HCT116 (cell line): Measurements from ENCODE around the gene LCLAT1. TPM values are rescaled to one million over a fixed set of nuclear protein-coding genes. Genes with fewer than 3 reads are reported as not detected.
"Not testable (repeated sequence)": the region's sequence is repeated elsewhere in the genome, so short reads cannot be mapped to it uniquely, and the experiment has no call there.

Experiments
- ATAC-seq: fragments of 200-7000 bp; cut with Tn5 transposase; 2 replicates; pipeline ENCODE4 v1.9.1; 2020; ENCODE audit warnings: mild to moderate bottlenecking, moderate library complexity
- BruUV-seq: library from RNA; stranded (reverse); fragments of 400-500 nt; replicated peaks from 2 replicates; lab custom pipeline; 2021; lab: Mats Ljungman, UMichigan
- CTCF ChIA-PET: fragments of 300-600 bp; sonication (Branson Sonifier 250); formaldehyde crosslinking; loops from one replicate; lab custom pipeline; 2021; ENCODE audit warnings: antibody characterized with exemption; lab: Charles Lee
- POLR2A ChIA-PET: fragments of 300-600, 350-600 bp; sonication (Branson Sonifier 250); formaldehyde crosslinking; loops from one replicate; lab custom pipeline; 2021; ENCODE audit warnings: antibody characterized with exemption; lab: Charles Lee
- RAD21 ChIA-PET, 2 experiments: fragments of 300-600 bp; sonication (Branson Sonifier 250); formaldehyde crosslinking; loops; one replicate each; lab custom pipeline; 2023; ENCODE audit warnings: low total read pairs in 2 of 2; ENCODE audit not compliant: uncharacterized antibody in 2 of 2, unreplicated experiment in 2 of 2, low non-redundant PET in 1 of 2; lab: Charles Lee
- DNase-seq: peaks from one replicate; pipeline ENCODE4 v3.0.0-alpha.2; 2010; ENCODE audit warnings: low read depth, low spot score
- H2AFZ ChIP-seq: fragments of 200-600 bp; shearing (Covaris generic), sonication (generic); 2 replicates; pipeline ENCODE4 v1.6.1; 2017; ENCODE audit warnings: low read depth, mixed run types, mixed read lengths, antibody characterized with exemption, low read length; ENCODE audit not compliant: poor library complexity, severe bottlenecking
- H3K27ac ChIP-seq: 2 replicates; pipeline ENCODE4 v1.5.1; 2012; ENCODE audit warnings: low read depth, low read length
- H3K27me3 ChIP-seq: fragments of 200-600 bp; sonication (generic); 2 replicates; pipeline ENCODE4 v1.6.1; 2016; ENCODE audit warnings: mixed run types, low read length, mixed read lengths; ENCODE audit not compliant: insufficient read depth
- H3K36me3 ChIP-seq, 2 experiments: fragments of 200-500 bp in 1 of 2; fragments of 200-600 bp in 1 of 2; sonication (Bioruptor generic) in 1 of 2; sonication (generic) in 1 of 2; 2 replicates each; pipeline versions ENCODE4 v1.5.1 to v1.6.1; 2014 to 2016; ENCODE audit warnings: low read length in 2 of 2, inconsistent platforms in 1 of 2, mixed read lengths in 1 of 2, mixed run types in 1 of 2; ENCODE audit not compliant: insufficient read depth in 2 of 2, control insufficient read depth in 1 of 2
- H3K4me1 ChIP-seq, 2 experiments: fragments of 200-600 bp in 1 of 2; sonication (generic) in 1 of 2; 2 replicates each; pipeline versions ENCODE4 v1.5.1 to v1.6.1; 2012 to 2017; ENCODE audit warnings: low read length in 2 of 2, inconsistent platforms in 1 of 2, mild to moderate bottlenecking in 1 of 2, mixed read lengths in 1 of 2, mixed run types in 1 of 2, moderate library complexity in 1 of 2; ENCODE audit not compliant: insufficient read depth in 2 of 2, control insufficient read depth in 1 of 2
- H3K4me2 ChIP-seq: fragments of 200-600 bp; sonication (generic); 2 replicates; pipeline ENCODE4 v1.6.1; 2017; ENCODE audit warnings: mixed run types, low read length, mixed read lengths
- H3K4me3 ChIP-seq, 2 experiments: fragments of 200-600 bp in 1 of 2; sonication (generic) in 1 of 2; replicated peaks in 1 of 2; 2 replicates each; pipeline ENCODE4 v1.5.1; 2011 to 2016; ENCODE audit warnings: low read length in 2 of 2, control low read depth in 1 of 2, low read depth in 1 of 2, mild to moderate bottlenecking in 1 of 2, mixed read lengths in 1 of 2, mixed run types in 1 of 2
- H3K79me2 ChIP-seq: fragments of 200-600 bp; sonication (generic); 2 replicates; pipeline ENCODE4 v1.6.1; 2017; ENCODE audit warnings: mild to moderate bottlenecking, mixed run types, low read length, moderate library complexity, mixed read lengths; ENCODE audit not compliant: insufficient read depth
- H3K9ac ChIP-seq: fragments of 200-600 bp; sonication (generic); 2 replicates; pipeline ENCODE4 v1.6.1; 2016; ENCODE audit warnings: low read length, mixed read lengths
- H3K9me2 ChIP-seq: fragments of 200-600 bp; sonication (generic), shearing (Covaris generic); 2 replicates; pipeline ENCODE4 v1.6.1; 2017; ENCODE audit warnings: mixed run types, mild to moderate bottlenecking, moderate library complexity; ENCODE audit not compliant: insufficient read depth
- H3K9me3 ChIP-seq, 2 experiments: fragments of 200-500 bp in 1 of 2; fragments of 200-600 bp in 1 of 2; sonication (Bioruptor generic) in 1 of 2; sonication (generic) in 1 of 2; 2 replicates each; pipeline ENCODE4 v1.6.1; 2014 to 2017; ENCODE audit warnings: low read length in 2 of 2, mixed read lengths in 2 of 2, inconsistent platforms in 1 of 2, low read depth in 1 of 2, mild to moderate bottlenecking in 1 of 2, mixed run types in 1 of 2, moderate library complexity in 1 of 2; ENCODE audit not compliant: control insufficient read depth in 1 of 2, insufficient read depth in 1 of 2
- H4K20me1 ChIP-seq: fragments of 200-600 bp; sonication (generic), shearing (Covaris generic); 2 replicates; pipeline ENCODE4 v1.6.1; 2017; ENCODE audit warnings: mixed run types, mild to moderate bottlenecking, moderate library complexity; ENCODE audit not compliant: insufficient read depth
- RAD21 ChIP-seq: IDR thresholded peaks from 2 replicates; pipeline ENCODE4 v1.6.1; 2012; ENCODE audit warnings: low read depth, mild to moderate bottlenecking
- SRF ChIP-seq: IDR thresholded peaks from 2 replicates; pipeline ENCODE4 v1.6.1; 2012; ENCODE audit warnings: low read depth
- ZNF274 ChIP-seq: fragments of 200-500 bp; sonication (Bioruptor generic); IDR thresholded peaks from 2 replicates; pipeline ENCODE4 v1.6.1; 2014; ENCODE audit warnings: mild to moderate bottlenecking, low read depth, low read length, inconsistent platforms
- intact Hi-C: fragments of 100-400 bp; cut with micrococcal nuclease; formaldehyde crosslinking; loops from 2 replicates; pipeline ENCODE4 v1.10.0; 2022
- total RNA-seq: library from RNA; stranded (reverse); gene quantifications from one replicate; pipeline ENCODE4 v1.2.1, GENCODE V29; 2021; ENCODE audit not compliant: unreplicated experiment
- TF ChIP-seq, protein P1 (sequence below): IDR thresholded peaks from 2 replicates; pipeline ENCODE4 v1.6.1; 2011; ENCODE audit warnings: mild to moderate bottlenecking, low read length, moderate library complexity; ENCODE audit not compliant: insufficient replicate concordance; ENCODE audit errors: extremely low read depth
- TF ChIP-seq, protein P2 (sequence below): IDR thresholded peaks from 2 replicates; pipeline ENCODE4 v1.6.1; 2012
- TF ChIP-seq, protein P3 (sequence below): IDR thresholded peaks from 2 replicates; pipeline ENCODE4 v1.6.1; 2012; ENCODE audit warnings: low read depth
- TF ChIP-seq, protein P4 (sequence below): IDR thresholded peaks from 2 replicates; pipeline ENCODE4 v1.6.1; 2012
- TF ChIP-seq, protein P5 (sequence below), 3 experiments: fragments of 200-600 bp in 1 of 3; sonication (generic) in 1 of 3; IDR thresholded peaks in 2 of 3; conservative IDR thresholded peaks in 1 of 3; 2 replicates each; pipeline ENCODE4 v1.5.1; 2012 to 2017; ENCODE audit warnings: low read depth in 2 of 3, low read length in 2 of 3, antibody characterized with exemption in 1 of 3, borderline replicate concordance in 1 of 3, control low read depth in 1 of 3, mild to moderate bottlenecking in 1 of 3, mixed read lengths in 1 of 3, mixed run types in 1 of 3, moderate library complexity in 1 of 3; ENCODE audit not compliant: insufficient read depth in 1 of 3

LCLAT1 gene
- total RNA-seq, 1 experiment from 2014 or later: 36.2 TPM

DNA sequence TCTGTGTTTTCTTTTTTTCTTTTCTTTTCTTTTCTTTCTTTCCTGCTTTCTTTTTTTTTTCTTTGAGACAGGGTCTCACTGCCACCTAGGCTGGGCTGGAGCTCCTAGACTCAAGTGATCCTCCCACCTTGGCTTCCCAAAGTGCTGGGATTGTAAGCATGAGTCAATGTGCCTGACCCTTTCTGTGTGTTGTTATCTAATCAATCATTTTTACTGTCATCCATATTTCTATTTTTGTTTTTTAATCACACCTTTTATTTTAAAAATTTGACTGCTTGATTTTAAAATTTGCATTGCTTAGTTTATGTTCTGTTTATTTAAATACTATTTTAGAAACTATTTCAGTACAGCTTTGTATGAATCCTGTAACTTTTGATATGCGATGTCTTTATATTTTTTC, 19.2 kb downstream of the LCLAT1 start:
- no peaks in the 10 kb centered on the region for H3K36me3 ChIP-seq
- H4K20me1 ChIP-seq: no peaks in the 10 kb centered on the region
- POLR2A ChIA-PET: no interaction called here
- H3K9me2 ChIP-seq: no peaks in the 10 kb centered on the region
- H3K27me3 ChIP-seq: no peaks in the 10 kb centered on the region
- peaks cover 73% of the 10 kb centered on the region for H3K79me2 ChIP-seq
- no peak overlapping the region for H2AFZ ChIP-seq
- no peak overlapping the region for H3K27ac ChIP-seq
- DNase-seq (no peak), ATAC-seq (no peak)
- no TSS peak for BruUV-seq
- H3K4me3 ChIP-seq: no peak overlapping the region
- intact Hi-C loops: no loop called here
- RAD21 ChIA-PET: no interaction called here
- TF ChIP-seq, protein P1, sequence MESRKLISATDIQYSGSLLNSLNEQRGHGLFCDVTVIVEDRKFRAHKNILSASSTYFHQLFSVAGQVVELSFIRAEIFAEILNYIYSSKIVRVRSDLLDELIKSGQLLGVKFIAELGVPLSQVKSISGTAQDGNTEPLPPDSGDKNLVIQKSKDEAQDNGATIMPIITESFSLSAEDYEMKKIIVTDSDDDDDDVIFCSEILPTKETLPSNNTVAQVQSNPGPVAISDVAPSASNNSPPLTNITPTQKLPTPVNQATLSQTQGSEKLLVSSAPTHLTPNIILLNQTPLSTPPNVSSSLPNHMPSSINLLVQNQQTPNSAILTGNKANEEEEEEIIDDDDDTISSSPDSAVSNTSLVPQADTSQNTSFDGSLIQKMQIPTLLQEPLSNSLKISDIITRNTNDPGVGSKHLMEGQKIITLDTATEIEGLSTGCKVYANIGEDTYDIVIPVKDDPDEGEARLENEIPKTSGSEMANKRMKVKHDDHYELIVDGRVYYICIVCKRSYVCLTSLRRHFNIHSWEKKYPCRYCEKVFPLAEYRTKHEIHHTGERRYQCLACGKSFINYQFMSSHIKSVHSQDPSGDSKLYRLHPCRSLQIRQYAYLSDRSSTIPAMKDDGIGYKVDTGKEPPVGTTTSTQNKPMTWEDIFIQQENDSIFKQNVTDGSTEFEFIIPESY: no peak
- TF ChIP-seq, protein P2, sequence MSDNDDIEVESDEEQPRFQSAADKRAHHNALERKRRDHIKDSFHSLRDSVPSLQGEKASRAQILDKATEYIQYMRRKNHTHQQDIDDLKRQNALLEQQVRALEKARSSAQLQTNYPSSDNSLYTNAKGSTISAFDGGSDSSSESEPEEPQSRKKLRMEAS: no peak
- TF ChIP-seq RAD21: no peak
- TF ChIP-seq, protein P3, sequence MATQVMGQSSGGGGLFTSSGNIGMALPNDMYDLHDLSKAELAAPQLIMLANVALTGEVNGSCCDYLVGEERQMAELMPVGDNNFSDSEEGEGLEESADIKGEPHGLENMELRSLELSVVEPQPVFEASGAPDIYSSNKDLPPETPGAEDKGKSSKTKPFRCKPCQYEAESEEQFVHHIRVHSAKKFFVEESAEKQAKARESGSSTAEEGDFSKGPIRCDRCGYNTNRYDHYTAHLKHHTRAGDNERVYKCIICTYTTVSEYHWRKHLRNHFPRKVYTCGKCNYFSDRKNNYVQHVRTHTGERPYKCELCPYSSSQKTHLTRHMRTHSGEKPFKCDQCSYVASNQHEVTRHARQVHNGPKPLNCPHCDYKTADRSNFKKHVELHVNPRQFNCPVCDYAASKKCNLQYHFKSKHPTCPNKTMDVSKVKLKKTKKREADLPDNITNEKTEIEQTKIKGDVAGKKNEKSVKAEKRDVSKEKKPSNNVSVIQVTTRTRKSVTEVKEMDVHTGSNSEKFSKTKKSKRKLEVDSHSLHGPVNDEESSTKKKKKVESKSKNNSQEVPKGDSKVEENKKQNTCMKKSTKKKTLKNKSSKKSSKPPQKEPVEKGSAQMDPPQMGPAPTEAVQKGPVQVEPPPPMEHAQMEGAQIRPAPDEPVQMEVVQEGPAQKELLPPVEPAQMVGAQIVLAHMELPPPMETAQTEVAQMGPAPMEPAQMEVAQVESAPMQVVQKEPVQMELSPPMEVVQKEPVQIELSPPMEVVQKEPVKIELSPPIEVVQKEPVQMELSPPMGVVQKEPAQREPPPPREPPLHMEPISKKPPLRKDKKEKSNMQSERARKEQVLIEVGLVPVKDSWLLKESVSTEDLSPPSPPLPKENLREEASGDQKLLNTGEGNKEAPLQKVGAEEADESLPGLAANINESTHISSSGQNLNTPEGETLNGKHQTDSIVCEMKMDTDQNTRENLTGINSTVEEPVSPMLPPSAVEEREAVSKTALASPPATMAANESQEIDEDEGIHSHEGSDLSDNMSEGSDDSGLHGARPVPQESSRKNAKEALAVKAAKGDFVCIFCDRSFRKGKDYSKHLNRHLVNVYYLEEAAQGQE: no peak
- no peak for TF ChIP-seq ZNF274
- no peak for TF ChIP-seq SRF
- TF ChIP-seq, protein P4, sequence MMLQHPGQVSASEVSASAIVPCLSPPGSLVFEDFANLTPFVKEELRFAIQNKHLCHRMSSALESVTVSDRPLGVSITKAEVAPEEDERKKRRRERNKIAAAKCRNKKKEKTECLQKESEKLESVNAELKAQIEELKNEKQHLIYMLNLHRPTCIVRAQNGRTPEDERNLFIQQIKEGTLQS: no peak
- TF ChIP-seq, protein P5, sequence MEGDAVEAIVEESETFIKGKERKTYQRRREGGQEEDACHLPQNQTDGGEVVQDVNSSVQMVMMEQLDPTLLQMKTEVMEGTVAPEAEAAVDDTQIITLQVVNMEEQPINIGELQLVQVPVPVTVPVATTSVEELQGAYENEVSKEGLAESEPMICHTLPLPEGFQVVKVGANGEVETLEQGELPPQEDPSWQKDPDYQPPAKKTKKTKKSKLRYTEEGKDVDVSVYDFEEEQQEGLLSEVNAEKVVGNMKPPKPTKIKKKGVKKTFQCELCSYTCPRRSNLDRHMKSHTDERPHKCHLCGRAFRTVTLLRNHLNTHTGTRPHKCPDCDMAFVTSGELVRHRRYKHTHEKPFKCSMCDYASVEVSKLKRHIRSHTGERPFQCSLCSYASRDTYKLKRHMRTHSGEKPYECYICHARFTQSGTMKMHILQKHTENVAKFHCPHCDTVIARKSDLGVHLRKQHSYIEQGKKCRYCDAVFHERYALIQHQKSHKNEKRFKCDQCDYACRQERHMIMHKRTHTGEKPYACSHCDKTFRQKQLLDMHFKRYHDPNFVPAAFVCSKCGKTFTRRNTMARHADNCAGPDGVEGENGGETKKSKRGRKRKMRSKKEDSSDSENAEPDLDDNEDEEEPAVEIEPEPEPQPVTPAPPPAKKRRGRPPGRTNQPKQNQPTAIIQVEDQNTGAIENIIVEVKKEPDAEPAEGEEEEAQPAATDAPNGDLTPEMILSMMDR (IDR thresholded peaks at IDR 0.05 in 2 of 3, conservative IDR thresholded peaks at IDR 0.05 in 1 of 3; ENCODE audit: borderline replicate concordance in 1 of 3, insufficient read depth in 1 of 3, low read depth in 2 of 3, low read length in 2 of 3): no peak
- TF ChIP-seq, all 23 proteins: peak for 0
- Histone ChIP-seq H3K9me3 (no peaks in the 10 kb centered on the region), H3K9ac (no peak overlapping the region), H3K4me2 (no peak overlapping the region), H3K4me1 (no peaks in the 10 kb centered on the region)
- CTCF ChIA-PET: no interaction called here

DNA sequence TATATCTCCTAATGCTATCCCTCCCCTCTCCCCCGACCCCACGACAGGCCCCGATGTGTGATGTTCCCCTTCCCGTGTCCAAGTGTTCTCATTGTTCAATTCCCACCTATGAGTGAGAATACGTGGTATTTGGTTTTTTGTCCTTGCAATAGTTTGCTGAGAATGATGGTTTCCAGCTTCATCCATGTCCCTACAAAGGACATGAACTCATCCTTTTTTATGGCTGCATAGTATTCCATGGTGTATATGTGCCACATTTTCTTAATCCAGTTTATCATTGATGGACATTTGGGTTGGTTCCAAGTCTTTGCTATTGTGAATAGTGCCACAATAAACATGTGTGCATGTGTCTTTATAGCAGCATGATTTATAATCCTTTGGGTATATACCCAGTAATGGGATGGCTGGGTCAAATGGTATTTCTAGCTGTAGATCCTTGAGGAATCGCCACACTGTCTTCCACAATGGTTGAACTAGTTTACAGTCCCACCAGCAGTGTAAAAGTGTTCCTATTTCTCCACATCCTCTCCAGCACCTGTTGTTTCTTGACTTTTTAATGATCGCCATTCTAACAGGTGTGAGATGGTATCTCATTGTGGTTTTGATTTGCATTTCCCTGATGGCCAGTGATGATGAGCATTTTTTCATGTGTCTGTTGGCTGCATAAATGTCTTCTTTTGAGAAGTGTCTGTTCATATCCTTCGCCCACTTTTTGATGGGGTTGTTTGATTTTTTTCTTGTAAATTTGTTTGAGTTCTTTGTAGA, 20.2 kb downstream of the LCLAT1 start:
- H3K4me3 ChIP-seq, H3K4me2 ChIP-seq, intact Hi-C loops, H3K9ac ChIP-seq, POLR2A ChIA-PET, H3K27ac ChIP-seq, H4K20me1 ChIP-seq, H3K4me1 ChIP-seq, ATAC-seq, DNase-seq, H2AFZ ChIP-seq, H3K27me3 ChIP-seq, BruUV-seq, H3K36me3 ChIP-seq, RAD21 ChIA-PET, CTCF ChIA-PET, H3K9me3 ChIP-seq, H3K9me2 ChIP-seq: not testable (repeated sequence)
- H3K79me2 ChIP-seq: peaks cover 78% of the 10 kb centered on the region
